Stimulated activated CD8-positive, alpha-beta memory T cell treated with anti-CD3 and anti-CD28 coated beads, Interleukin-4, amount 100 ng/mL, for 4 hours (primary cell): ENCODE data around the gene CTBP1.

Experiments used
- DNase-seq, 2 donors: peaks; one replicate each; pipeline ENCODE4 v3.0.0-alpha.2; 2020; ENCODE audit warnings: low read depth in 2 of 2, low spot score in 1 of 2

Gene CTBP1

DNA sequence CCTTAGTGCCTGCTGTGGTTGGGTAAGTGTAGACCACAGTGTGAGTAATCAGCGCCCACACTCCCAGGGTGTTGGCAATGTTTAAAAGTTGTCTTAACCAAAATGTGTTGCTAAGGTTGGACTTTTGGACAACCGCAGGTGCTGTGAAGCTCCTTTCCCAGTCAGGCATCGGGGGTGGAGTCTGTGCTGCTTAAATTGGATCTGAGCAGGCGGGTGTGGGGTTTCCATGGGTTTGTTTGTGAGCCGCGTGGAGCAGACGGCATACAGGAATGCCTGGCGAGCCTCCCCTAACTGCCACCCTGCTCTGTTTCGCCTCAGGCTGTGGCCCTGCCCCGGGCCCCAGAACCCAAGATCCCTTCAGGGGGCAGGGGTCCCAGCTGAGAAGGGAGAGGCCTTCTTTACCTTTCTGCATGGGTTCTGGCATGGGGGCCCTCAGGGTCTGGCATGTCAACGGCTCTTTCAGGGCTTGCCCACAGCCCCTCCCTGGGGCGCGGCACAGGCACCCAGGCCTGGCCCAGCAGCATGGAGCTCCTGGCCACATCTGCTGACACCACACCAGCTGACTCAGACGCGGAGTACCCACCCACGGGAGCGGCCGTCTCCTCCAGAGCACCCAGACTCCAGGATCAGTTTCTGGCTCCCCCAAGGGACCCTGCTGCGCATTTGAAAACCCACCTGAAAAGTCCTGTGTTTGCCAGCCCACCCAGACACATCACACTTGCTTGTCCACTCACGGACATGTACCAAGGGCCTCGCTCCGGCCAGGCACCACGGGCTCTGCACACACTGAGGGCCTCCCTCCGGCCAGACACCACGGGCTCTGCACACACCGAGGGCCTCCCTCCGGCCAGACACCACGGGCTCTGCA is 71.4 kb downstream of the CTBP1 start:
- DNase-seq: peak in 1 of 2 donors; percentile 66

DNA sequence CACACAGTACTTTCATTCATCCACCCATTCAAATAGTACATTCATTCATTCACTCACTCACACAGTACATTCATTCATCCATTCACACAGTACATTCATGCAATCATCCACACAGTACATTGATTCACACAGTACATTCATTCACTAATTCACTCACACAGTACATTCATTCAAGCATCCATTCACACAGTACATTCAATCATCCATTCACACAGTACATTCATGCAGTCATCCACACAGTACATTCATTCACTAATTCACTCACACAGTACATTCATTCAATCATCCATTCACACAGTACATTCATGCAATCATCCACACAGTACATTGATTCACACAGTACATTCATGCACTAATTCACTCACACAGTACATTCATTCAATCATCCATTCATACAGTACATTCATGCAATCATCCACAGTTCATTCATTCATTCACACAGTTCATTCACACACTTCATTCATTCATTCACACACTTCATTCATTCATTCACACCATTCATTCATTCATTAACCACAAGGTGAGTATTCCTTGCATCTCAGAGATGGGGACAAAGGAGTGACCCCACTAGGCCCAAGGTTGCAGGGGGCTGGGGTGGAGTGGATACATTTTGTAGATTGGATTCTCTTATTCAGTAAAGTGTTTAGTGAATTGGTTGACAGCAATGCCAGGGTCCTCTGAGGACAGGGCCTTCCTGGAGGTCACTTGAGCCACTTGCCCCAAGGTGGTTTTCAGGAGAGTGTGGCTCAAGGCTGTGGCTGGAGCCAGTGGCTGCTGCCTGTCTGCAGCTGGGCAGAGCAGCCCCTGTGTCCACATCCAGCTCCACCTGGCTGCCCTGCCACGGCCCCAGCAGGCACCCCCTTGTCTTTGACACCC is 72.3 kb downstream of the CTBP1 start:
- DNase-seq: no peak

GRCh38 chr4:1175635-1176229 is 73.2 kb downstream of the CTBP1 start:
- DNase-seq: no peak

- no peak for DNase-seq
These were observed 73.8 kb downstream of the CTBP1 start for GRCh38 chr4:1174941-1175634.

DNA sequence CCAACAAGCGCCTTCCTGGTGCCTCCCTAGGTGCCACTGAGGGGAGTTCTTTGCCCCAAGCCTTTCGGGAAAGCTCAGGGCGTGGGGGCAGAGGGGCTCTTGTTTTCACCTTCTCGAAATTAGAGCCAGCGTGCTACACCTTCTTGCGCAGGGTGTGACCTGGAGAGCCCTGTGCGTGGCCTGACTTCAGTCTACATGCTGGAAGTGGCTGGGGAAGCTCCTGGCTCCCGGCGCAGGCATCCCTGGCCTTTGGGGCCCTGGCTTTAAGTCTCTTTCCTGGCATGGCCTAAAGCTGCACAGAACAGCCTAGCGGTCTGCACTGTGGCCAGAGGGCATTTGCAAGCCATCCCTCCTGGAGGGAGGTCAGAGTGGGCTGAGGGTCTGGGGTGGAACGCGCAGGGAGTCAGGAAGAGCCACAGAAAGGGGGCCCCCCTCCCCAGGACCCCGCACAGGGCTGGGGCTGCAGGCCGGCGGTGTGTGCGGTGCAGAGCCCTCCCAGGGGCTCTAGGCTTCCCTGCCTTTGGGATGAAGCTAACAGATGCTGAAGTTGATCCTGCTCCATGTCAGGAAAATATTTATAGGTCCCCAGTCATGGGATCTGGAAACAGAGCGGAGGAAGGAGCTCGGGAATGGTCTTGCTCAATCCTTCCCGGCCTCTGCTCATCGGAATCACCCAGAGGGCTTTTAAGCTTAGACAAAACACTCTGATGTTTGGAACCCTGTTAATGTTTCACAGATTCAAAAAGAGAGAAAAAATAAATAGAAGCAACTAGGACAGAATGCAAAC is 75.8 kb downstream of the CTBP1 start:
- DNase-seq: no peak

DNA sequence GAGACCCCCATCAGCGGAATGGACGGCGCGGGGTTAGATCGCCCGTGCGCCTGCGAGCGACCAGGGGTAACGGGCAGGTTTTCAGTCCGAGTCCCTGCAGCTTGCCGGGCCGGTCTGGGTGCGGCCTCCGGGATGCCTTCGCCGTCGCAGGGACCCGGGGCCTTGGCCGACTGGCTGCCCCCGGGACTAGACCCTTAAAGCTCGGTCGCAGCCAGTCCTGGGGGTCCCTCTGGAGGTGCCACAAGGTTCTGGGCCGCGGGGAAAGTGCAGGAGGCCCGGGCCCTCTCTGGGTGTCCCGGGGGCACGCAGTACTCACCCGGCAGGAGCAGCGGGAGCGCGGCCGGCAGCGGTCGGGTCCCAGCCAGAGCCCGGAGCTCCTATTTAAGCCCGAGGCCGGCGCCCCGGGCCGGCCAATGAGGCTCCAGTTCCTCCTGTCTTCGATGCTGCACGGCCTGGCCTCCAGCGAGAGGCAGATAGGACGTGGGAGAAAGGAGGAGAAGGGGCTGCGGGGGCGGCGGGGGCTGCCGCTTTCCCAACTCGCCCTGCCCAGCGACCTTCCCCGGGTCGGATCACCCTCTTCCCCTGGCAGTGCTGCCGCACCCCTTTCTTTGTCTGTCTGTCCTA is 76.6 kb downstream of the CTBP1 start, which contains the start of gene SPON2:
Gene SPON2, minus strand, starts transcription at position 356 of the 624 bp plus-strand sequence.
- no peak for DNase-seq

- DNase-seq: no peak
These were observed 77.4 kb downstream of the CTBP1 start for GRCh38 chr4:1171311-1172227.

- no peak for DNase-seq
These were observed 78.0 kb downstream of the CTBP1 start for GRCh38 chr4:1170976-1171310.

DNA sequence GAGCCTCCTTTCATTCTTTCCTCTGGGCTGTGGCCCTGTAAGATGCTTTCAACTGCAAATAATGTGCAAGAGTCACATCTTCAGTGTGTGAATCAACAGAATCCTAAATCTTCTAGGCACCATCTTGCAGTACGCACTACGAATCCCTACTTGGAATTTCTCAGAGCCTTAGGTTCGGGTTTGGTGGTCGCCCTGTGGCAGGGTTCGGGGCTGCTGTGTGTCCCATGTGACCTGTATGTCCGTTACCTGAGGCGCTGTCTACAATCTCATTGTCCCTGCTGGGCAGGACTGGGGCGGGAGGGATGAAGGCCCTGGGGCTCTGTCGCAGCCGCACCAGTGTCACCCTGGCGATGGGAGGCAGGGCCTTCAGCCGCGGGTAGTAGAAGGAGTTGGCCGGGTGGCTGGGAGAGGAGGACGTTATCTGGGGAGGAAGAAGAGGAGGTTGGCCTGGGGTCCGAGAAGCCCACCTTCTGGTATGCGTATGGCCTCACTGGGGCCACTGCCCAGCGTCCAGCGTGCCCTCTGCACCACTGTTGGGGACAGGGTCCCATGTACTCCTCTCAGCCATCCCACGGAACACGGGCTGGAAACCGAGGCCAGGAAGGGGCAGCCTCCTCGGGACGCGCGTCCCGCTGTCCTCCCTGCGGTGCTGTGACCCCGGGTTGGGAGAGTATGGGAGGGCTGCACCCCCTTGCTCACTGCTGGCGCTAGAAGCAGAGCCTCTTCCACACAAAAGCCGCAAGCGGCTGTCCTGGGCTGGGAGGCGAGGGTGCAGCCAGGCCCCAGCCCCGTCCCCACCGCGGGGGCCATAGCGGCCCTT is 78.6 kb downstream of the CTBP1 start:
- no peak for DNase-seq

DNA sequence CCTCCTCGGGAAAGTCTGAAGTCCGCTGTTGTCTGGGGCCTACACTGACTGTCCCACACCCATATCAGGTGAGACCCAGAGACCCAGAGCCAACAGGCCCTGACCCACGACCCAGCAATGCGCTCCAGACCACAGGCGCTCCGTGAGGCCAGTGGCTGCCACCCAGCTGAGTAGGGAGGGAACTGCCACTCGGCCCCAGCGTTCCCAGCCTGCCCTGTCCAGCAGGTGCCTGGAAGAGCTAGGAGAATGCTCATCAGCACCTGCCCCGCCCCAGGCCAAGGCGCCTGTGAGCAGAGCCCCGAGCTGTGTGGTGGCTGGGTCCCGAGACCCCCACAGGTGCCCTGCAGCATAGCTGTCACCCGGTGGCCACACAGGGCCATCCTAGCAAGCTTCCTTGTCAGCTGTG is 79.2 kb downstream of the CTBP1 start:
- DNase-seq: no peak

DNA sequence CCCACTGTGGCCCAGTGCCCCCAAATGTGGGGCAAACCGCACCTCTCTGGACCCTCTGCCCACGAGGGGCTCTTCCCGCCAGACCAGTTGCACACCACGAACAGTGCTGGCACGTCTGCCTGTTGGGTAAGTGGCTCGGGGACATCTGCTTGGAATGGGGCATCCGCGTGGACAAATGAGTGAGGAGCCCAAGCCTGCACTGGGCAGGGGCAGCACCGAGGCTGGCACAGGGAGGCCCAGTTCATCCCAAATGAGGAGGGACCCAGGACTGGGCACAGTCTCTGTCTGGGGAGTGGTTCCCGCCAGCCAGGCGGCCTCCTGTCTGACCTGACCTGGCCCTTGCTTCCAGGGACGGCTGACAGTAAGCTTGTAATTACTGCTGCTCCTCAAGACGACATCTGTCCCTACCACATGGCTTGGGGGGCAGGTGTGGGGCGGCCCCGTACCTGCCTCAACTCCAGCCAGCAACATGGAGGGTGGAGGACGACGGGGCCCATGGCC is 79.7 kb downstream of the CTBP1 start:
- no peak for DNase-seq

- no peak for DNase-seq
These were observed 80.5 kb downstream of the CTBP1 start for GRCh38 chr4:1168191-1169101.

DNA sequence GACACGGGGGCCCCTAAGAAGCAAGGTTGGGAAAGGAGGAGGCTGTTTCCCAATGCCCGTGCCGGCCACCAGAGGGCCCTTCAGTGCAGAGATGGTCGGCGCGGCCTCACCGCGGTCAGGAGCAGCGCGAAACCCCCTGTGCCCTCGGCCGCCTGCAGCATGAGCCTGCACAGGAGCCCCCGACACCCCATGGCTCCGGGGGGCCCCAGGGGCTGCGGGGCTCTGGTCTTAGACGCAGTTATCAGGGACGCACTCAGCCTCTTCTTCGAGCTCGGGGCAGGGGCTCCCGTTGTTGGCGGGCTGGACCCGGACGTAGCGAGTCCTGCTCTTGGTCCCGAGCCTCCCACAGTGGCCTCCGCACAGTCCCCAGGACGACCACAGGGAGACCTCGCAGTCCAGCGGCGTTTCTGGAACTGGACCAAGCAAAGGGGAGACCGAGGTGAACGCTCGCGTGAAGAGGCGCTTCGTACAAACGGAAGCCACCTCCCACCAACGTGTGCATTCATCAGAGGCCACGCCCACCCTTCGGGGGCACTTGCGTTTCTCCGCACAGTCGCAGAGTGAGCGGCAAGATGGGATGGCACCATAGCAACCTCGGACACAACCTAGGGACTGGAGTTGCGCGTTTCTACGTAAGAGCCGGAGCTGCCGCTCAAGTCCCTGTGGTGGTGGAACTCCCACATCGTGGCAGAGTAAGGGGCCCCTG is 81.5 kb downstream of the CTBP1 start:
- DNase-seq: peak; percentile 77 to 81

DNA sequence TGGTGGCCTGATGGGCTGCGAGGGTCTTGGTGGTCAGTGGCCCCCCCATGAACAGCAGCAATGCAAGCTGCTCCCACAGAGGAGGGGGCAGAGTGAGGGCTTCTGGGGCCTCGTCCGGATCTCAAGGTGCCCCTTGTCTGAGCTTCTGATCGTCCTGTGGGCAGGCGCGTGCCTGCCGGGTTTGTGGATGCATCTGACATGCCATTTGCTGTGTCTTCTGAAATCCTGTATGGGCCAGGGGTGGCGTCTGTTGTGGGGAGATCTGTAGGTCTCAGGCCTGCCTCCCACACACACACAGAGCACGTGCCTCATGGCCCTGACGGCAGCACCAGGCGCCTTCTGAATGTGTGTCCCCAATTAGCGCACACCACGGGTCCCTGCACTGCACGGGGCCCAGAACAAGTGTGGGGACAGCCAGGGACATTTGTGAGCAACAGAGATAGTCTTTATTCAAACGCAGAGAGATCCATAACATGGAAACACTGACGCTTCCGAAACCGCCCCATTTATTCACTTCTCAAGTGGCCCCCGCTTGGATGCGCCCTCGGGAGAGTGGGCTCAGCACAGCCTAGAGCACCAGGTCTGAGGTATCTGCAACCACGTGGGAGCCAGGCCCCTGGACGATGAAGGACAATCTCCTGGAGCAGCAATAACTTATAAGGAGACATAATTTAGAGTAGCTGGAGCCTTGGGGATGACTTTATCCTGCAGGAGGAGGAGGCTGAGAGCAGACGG is 82.3 kb downstream of the CTBP1 start:
- no peak for DNase-seq

- no peak for DNase-seq
These were observed 83.9 kb downstream of the CTBP1 start for GRCh38 chr4:1164956-1165545.
